ENCODE measurements around the gene ARHGAP26. TPM values are rescaled to one million over a fixed set of nuclear protein-coding genes. Genes with fewer than 3 reads are reported as not detected.
A peak's percentile ranks its signal among the peaks of the same experiment; 100 is the strongest.

Gene ARHGAP26
- total and polyA plus RNA-seq, 2 of the 4 experiments (the other 2 are of a cell fraction), result 0.54 to 0.56 TPM

- Histone ChIP-seq H3K79me1 (ENCODE audit: low read depth in 1 of 2, low read length in 2 of 2) (no peaks in the 10 kb centered on the region), H2BK120ac (ENCODE audit: low read depth, low read length) (0 out of 2 replicates have a peak overlapping the region, but pooled peaks have one; percentile 1), H3K56ac (ENCODE audit: extremely low read depth, insufficient read depth, low read length) (no peak overlapping the region), H3K9me3 (ENCODE audit: control insufficient read depth, insufficient read depth, low read length) (no peaks in the 10 kb centered on the region), H2AFZ (replicated peaks; ENCODE audit: low read length, poor library complexity) (no peak overlapping the region), H4K8ac (ENCODE audit: low read depth in 2 of 2, low read length in 2 of 2) (no peak overlapping the region), H4K91ac (ENCODE audit: insufficient read depth, low read depth, low read length) (no peak overlapping the region), H2BK20ac (ENCODE audit: low read depth, low read length) (peak overlapping the region; percentile 33; the same call in 1 of the 2 replicates), H2BK15ac (ENCODE audit: low read depth, low read length) (0 out of 3 replicates have a peak overlapping the region, but pooled peaks have one; percentile 8), H2BK5ac (ENCODE audit: low read depth, low read length, poor library complexity, severe bottlenecking) (no peak overlapping the region), H4K20me1 (ENCODE audit: insufficient read depth, low read length) (no peaks in the 10 kb centered on the region), H3K23ac (ENCODE audit: low read depth, low read length) (no peak overlapping the region), H3K14ac (replicated peaks; ENCODE audit: low read depth, low read length) (no peak overlapping the region), H3K4me3 (ENCODE audit: insufficient read depth, low read depth, low read length) (no peak overlapping the region), H3K4ac (ENCODE audit: low read depth, low read length) (no peak overlapping the region), H2AK5ac (ENCODE audit: low read depth, low read length) (peak overlapping the region; percentile 57; the same call in 1 of the 2 replicates), H3K9ac (ENCODE audit: low read depth, low read length) (no peak overlapping the region), H3K27ac (ENCODE audit: insufficient read depth, low read length) (no peak overlapping the region), H2AK9ac (replicated peaks; ENCODE audit: low read depth, low read length, poor library complexity) (no peak overlapping the region), H3K18ac (ENCODE audit: low read depth, low read length) (no peak overlapping the region), H3K4me1 (ENCODE audit: control insufficient read depth, insufficient read depth, low read length) (peaks cover 6% of the 10 kb centered on the region; the same call in 1 of the 2 replicates), H3K4me2 (ENCODE audit: low read depth, low read length) (no peak overlapping the region), H4K5ac (ENCODE audit: low read depth, low read length) (no peak overlapping the region), H3K36me3 (ENCODE audit: control insufficient read depth, insufficient read depth, low read length) (no peaks in the 10 kb centered on the region), H3K9me1 (ENCODE audit: insufficient read depth, low read length) (no peaks in the 10 kb centered on the region), H3K27me3 (ENCODE audit: control insufficient read depth, insufficient read depth, low read length) (no peaks in the 10 kb centered on the region)
- 100% methylated on average over 4 of the region's 6 CpGs; no CpG with 5 or more reads in 1 of the 2 experiments for WGBS, 2 experiments (ENCODE audit: extremely low coverage in 2 of 2, insufficient read length in 1 of 2)
- dilution Hi-C loops (cut with HindIII; ENCODE audit: low sequenced_read_pairs, unreplicated experiment), result no loop called here
- ChIA-PET CTCF (no interaction called here), POLR2A (ENCODE audit: unreplicated experiment) (no interaction called here)
- DNase-seq (no peak), ATAC-seq (ENCODE audit: low read depth) (no peak)
- in situ Hi-C loops (cut with MboI; ENCODE audit: low sequenced_read_pairs), result no loop called here
- intact Hi-C loops (cut with micrococcal nuclease), result loop anchor here (10.0 kb wide), 1 partner anchor 154 kb away; no protein-coding TSS in a partner anchor
- TF ChIP-seq CEBPB (IDR thresholded peaks at IDR 0.05; ENCODE audit: low read depth, low read length), result no peak
- BruUV-seq (replicated peaks), result no TSS peak
Measured at GRCh38 chr5:143179126-143179740, 409.1 kb downstream of the ARHGAP26 start.
